Measurements from ENCODE around the gene ACSF3. TPM values are rescaled to one million over a fixed set of nuclear protein-coding genes. Genes with fewer than 3 reads are reported as not detected.

Gene ACSF3
- total RNA-seq, 1 experiment from 2014 or later: 74.5 TPM

GRCh38 chr16:89137666-89138512 is 44.2 kb downstream of the ACSF3 start:
- Histone ChIP-seq H4K20me1 (ENCODE audit: insufficient read depth) (no peaks in the 10 kb centered on the region), H3K79me2 (ENCODE audit: insufficient read depth, low read length) (no peaks in the 10 kb centered on the region), H3K9me2 (ENCODE audit: insufficient read depth) (no peaks in the 10 kb centered on the region), H2AFZ (ENCODE audit: low read depth, low read length, poor library complexity, severe bottlenecking) (no peak overlapping the region), H3K27ac (ENCODE audit: low read depth, low read length) (no peak overlapping the region), H3K9me3 (ENCODE audit: control insufficient read depth in 1 of 2, insufficient read depth in 1 of 2, low read depth in 1 of 2, low read length in 2 of 2) (no peaks in the 10 kb centered on the region), H3K4me1 (ENCODE audit: control insufficient read depth in 1 of 2, insufficient read depth in 2 of 2, low read length in 2 of 2) (no peaks in the 10 kb centered on the region), H3K36me3 (ENCODE audit: control insufficient read depth in 1 of 2, insufficient read depth in 2 of 2, low read length in 2 of 2) (peaks cover 17 to 27% of the 10 kb centered on the region in 2 experiments), H3K27me3 (ENCODE audit: insufficient read depth, low read length) (no peaks in the 10 kb centered on the region), H3K9ac (ENCODE audit: low read length) (no peak overlapping the region), H3K4me2 (ENCODE audit: low read length) (no peak overlapping the region), H3K4me3 (replicated peaks in 1 of 2; ENCODE audit: low read depth in 1 of 2, low read length in 2 of 2) (no peak overlapping the region)
- ChIA-PET POLR2A (no interaction called here), RAD21 (ENCODE audit: low non-redundant PET in 1 of 2, low total read pairs in 2 of 2, uncharacterized antibody in 2 of 2, unreplicated experiment in 2 of 2) (interaction anchor here in 1 of 2 experiments (0.7 kb wide), 1 partner anchor 44 kb away, joined by 3 read pairs; no protein-coding TSS in a partner anchor), CTCF (no interaction called here)
- no peak for ATAC-seq
- intact Hi-C loops (cut with micrococcal nuclease): no loop called here
- no peak for DNase-seq (ENCODE audit: low read depth, low spot score)
- no peak for TF ChIP-seq SRF (IDR thresholded peaks at IDR 0.05; ENCODE audit: low read depth)
- no TSS peak for BruUV-seq (replicated peaks)

GRCh38 chr16:89138513-89138795 is 44.8 kb downstream of the ACSF3 start:
- Histone ChIP-seq H3K9ac (ENCODE audit: low read length) (no peak overlapping the region), H3K27ac (ENCODE audit: low read depth, low read length) (no peak overlapping the region), H3K9me3 (ENCODE audit: control insufficient read depth in 1 of 2, insufficient read depth in 1 of 2, low read depth in 1 of 2, low read length in 2 of 2) (no peaks in the 10 kb centered on the region), H3K36me3 (ENCODE audit: control insufficient read depth in 1 of 2, insufficient read depth in 2 of 2, low read length in 2 of 2) (peaks cover 17 to 21% of the 10 kb centered on the region in 2 experiments), H3K9me2 (ENCODE audit: insufficient read depth) (no peaks in the 10 kb centered on the region), H3K27me3 (ENCODE audit: insufficient read depth, low read length) (no peaks in the 10 kb centered on the region), H3K79me2 (ENCODE audit: insufficient read depth, low read length) (no peaks in the 10 kb centered on the region), H3K4me3 (replicated peaks in 1 of 2; ENCODE audit: low read depth in 1 of 2, low read length in 2 of 2) (no peak overlapping the region), H4K20me1 (ENCODE audit: insufficient read depth) (no peaks in the 10 kb centered on the region), H2AFZ (ENCODE audit: low read depth, low read length, poor library complexity, severe bottlenecking) (no peak overlapping the region), H3K4me2 (ENCODE audit: low read length) (no peak overlapping the region), H3K4me1 (ENCODE audit: control insufficient read depth in 1 of 2, insufficient read depth in 2 of 2, low read length in 2 of 2) (no peaks in the 10 kb centered on the region)
- BruUV-seq (replicated peaks): no TSS peak
- intact Hi-C loops (cut with micrococcal nuclease): no loop called here
- RAD21 ChIA-PET (ENCODE audit: low non-redundant PET in 1 of 2, low total read pairs in 2 of 2, uncharacterized antibody in 2 of 2, unreplicated experiment in 2 of 2): no interaction called here
- no peak for ATAC-seq
- CTCF ChIA-PET: no interaction called here
- DNase-seq (ENCODE audit: low read depth, low spot score): no peak
- POLR2A ChIA-PET: no interaction called here
- TF ChIP-seq ZBTB33 (IDR thresholded peaks at IDR 0.05; ENCODE audit: extremely low read depth, insufficient replicate concordance, low read length): no peak
